Prostate gland (tissue), 2 donors: ENCODE results near the gene IRAK3.

Experiments used
- CTCF ChIP-seq, 4 experiments: fragments of 200-600 bp in 2 of 4; fragments of 450-650 bp in 2 of 4; sonication (generic) in 2 of 4; IDR thresholded peaks; 1 replicate in 3 of 4; 2 replicates in 1 of 4; pipeline ENCODE4 v1.5.1; 2016 to 2019; ENCODE audit warnings: antibody characterized with exemption in 4 of 4, mild to moderate bottlenecking in 2 of 4, moderate library complexity in 2 of 4
- POLR2A ChIP-seq: fragments of 450-650 bp; IDR thresholded peaks from one replicate; pipeline ENCODE4 v1.6.1; 2016; ENCODE audit warnings: antibody characterized with exemption, mild to moderate bottlenecking
- POLR2AphosphoS5 ChIP-seq: sonication (generic); formaldehyde crosslinking; IDR thresholded peaks from one replicate; pipeline ENCODE4 v1.6.1; 2017; ENCODE audit warnings: antibody characterized with exemption

DNA sequence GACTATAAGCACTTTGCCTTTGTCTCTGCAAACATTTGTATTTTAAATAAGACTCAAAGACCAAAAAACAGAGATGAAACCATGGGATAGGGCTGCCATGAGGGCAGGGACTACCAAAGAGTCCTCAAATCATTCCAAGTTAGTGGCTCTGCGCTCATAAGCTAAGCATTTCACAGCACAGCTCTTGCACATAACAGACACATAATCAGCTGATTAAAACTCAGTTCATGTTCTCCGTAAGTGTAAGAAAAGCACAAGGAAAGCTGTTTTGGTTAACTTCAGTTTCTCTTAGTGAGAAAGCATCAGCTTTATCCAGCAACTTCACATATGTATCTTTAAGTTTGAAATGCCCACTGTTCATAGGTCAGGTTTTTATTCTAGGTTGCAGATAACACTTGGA, 54.9 kb downstream of the IRAK3 start:
- TF ChIP-seq CTCF (IDR thresholded peaks at IDR 0.05) (no peak), POLR2A (no peak), POLR2AphosphoS5 (no peak)
